GM12878 (cell line): ENCODE measurements around the gene ISCA2. TPM values are rescaled to one million over a fixed set of nuclear protein-coding genes. Genes with fewer than 3 reads are reported as not detected.

Experiments used
- ATAC-seq: fragments of 200-7000 bp; cut with Tn5 transposase; 3 replicates; pipeline ENCODE4 v1.9.1; 2020; ENCODE audit warnings: mild to moderate bottlenecking, moderate library complexity
- BruUV-seq: library from RNA; stranded (reverse); fragments of 400-500 nt; replicated peaks from 2 replicates; lab custom pipeline; 2021; lab: Mats Ljungman, UMichigan
- CTCF ChIA-PET: fragments of 300-600 bp; sonication (Branson Sonifier 250); formaldehyde crosslinking; extraction: SDS; loops from one replicate; lab custom pipeline; 2021; ENCODE audit warnings: inconsistent platforms; lab: Yijun Ruan, JAX
- POLR2A ChIA-PET: fragments of 350-600 bp; formaldehyde crosslinking; extraction: SDS; loops from one replicate; lab custom pipeline; 2021; ENCODE audit warnings: inconsistent platforms; lab: Charles Lee
- RAD21 ChIA-PET: fragments of 300-600 bp; sonication (Branson Sonifier 250); formaldehyde crosslinking; loops from one replicate; lab custom pipeline; 2023; ENCODE audit warnings: antibody characterized with exemption; ENCODE audit not compliant: unreplicated experiment; lab: Charles Lee
- SMC1A ChIA-PET: fragments of 300-600 bp; sonication (Branson Sonifier 250); formaldehyde crosslinking; loops from one replicate; lab custom pipeline; 2023; ENCODE audit not compliant: unreplicated experiment, uncharacterized antibody; lab: Charles Lee
- DNase-seq: peaks from one replicate; pipeline ENCODE4 v3.0.0-alpha.2; 2011; ENCODE audit warnings: low read depth, low spot score
- FAIRE-seq: peaks from 3 replicates; lab custom pipeline; 2011; peaks lifted over from hg19 to GRCh38; lab: Jason Lieb, UNC
- H2AFZ ChIP-seq: 2 replicates; pipeline ENCODE4 v1.6.0; 2011; ENCODE audit warnings: low read depth, low read length, control low read depth; ENCODE audit not compliant: control insufficient read depth
- H3K27ac ChIP-seq: 2 replicates; pipeline ENCODE4 v1.5.1; 2011; ENCODE audit warnings: control low read depth; ENCODE audit not compliant: control insufficient read depth, insufficient read depth
- H3K27me3 ChIP-seq, 2 experiments: replicated peaks in 1 of 2; 2 replicates each; pipeline versions ENCODE4 v1.6.0 to v1.6.1; 2011; ENCODE audit warnings: low read length in 1 of 2; ENCODE audit not compliant: control insufficient read depth in 2 of 2, insufficient read depth in 2 of 2
- H3K36me3 ChIP-seq, 2 experiments: 2 replicates each; pipeline ENCODE4 v1.5.1; 2011; ENCODE audit warnings: low read length in 1 of 2; ENCODE audit not compliant: control insufficient read depth in 2 of 2, insufficient read depth in 2 of 2
- H3K4me1 ChIP-seq: 2 replicates; pipeline ENCODE4 v1.6.1; 2011; ENCODE audit warnings: mild to moderate bottlenecking, low read length, moderate library complexity, mixed read lengths; ENCODE audit not compliant: control insufficient read depth, insufficient read depth
- H3K4me2 ChIP-seq: 2 replicates; pipeline ENCODE4 v1.6.0; 2011; ENCODE audit warnings: control low read depth; ENCODE audit not compliant: control insufficient read depth, insufficient read depth
- H3K4me3 ChIP-seq: fragments of 200-600 bp; sonication (generic); 2 replicates; pipeline ENCODE4 v1.5.1; 2016
- H3K79me2 ChIP-seq: 2 replicates; pipeline ENCODE4 v1.6.0; 2011; ENCODE audit warnings: low read length; ENCODE audit not compliant: control insufficient read depth, insufficient read depth
- H3K9ac ChIP-seq: 2 replicates; pipeline ENCODE4 v1.8.0; 2011; ENCODE audit warnings: low read length, control low read depth, mixed read lengths; ENCODE audit not compliant: control insufficient read depth, insufficient read depth
- H3K9me3 ChIP-seq: replicated peaks from 3 replicates; pipeline ENCODE4 v1.5.1; 2011; ENCODE audit warnings: mild to moderate bottlenecking, low read length; ENCODE audit not compliant: control insufficient read depth, insufficient read depth
- H4K20me1 ChIP-seq: 2 replicates; pipeline ENCODE4 v1.6.0; 2011; ENCODE audit not compliant: control insufficient read depth, insufficient read depth
- ATF7 ChIP-seq: fragments of 450-650 bp; IDR thresholded peaks from 2 replicates; pipeline ENCODE4 v1.6.1; 2016; ENCODE audit warnings: low read depth, mild to moderate bottlenecking
- STAT3 ChIP-seq: IDR thresholded peaks from 2 replicates; pipeline ENCODE4 v1.6.1; 2011; ENCODE audit warnings: low read depth, low read length, improper control_type of control experiment
- WGBS: methylation state at CpG from one replicate; pipeline ENCODE4 v1.1.6; 2016; ENCODE audit warnings: low lambda C conversion rate; ENCODE audit not compliant: insufficient replicate concordance, insufficient coverage; ENCODE audit errors: missing lambda C conversion rate; 5-methylcytosine and 5-hydroxymethylcytosine counted together
- in situ Hi-C: fragments of 300-500 bp; cut with MboI; formaldehyde crosslinking; loops from 9 replicates; pipeline ENCODE4 v1.14.3; 2018; ENCODE audit warnings: mixed read lengths
- intact Hi-C: fragments of 100-400 bp; cut with micrococcal nuclease; formaldehyde crosslinking; loops from one replicate; pipeline ENCODE4 v1.14.2; 2022; ENCODE audit not compliant: unreplicated experiment
- polyA plus RNA-seq, 11 experiments: library from polyadenylated mRNA; depleted of rRNA in 4 of 11; unstranded in 6 of 11; stranded (reverse) in 5 of 11; fragments of >200 nt; fragmentation: Nextera tagmentation in 4 of 11; fragmentation: Illumina TruSeq in 1 of 11; extraction: Ambion mirVana in 4 of 11; extraction: Trizol in 1 of 11; gene quantifications; 1 replicate in 1 of 11; 2 replicates in 10 of 11; pipeline versions ENCODE4 v1.2.1 to v1.2.3, GENCODE V29; 2011 to 2016; ENCODE audit warnings: inconsistent platforms in 2 of 11, missing spikeins in 2 of 11, low read depth in 1 of 11
- total RNA-seq, 4 experiments: library from RNA; depleted of rRNA in 3 of 4; stranded (reverse); fragments of >200 nt in 3 of 4; fragmentation: Illumina TruSeq in 1 of 4; extraction: Trizol in 1 of 4; gene quantifications; 2 replicates each; pipeline versions ENCODE4 v1.2.1 to v1.2.3, GENCODE V29; 2013 to 2021
- TF ChIP-seq, protein P1 (sequence below): fragments of 450-650 bp; IDR thresholded peaks from 2 replicates; pipeline ENCODE4 v1.6.1; 2017; ENCODE audit warnings: borderline replicate concordance
- TF ChIP-seq, protein P2 (sequence below): IDR thresholded peaks from 2 replicates; pipeline ENCODE4 v1.6.1; 2012; ENCODE audit warnings: improper control_type of control experiment, low read depth, low read length; ENCODE audit not compliant: insufficient replicate concordance

ISCA2 gene
- total and polyA plus RNA-seq, 10 of the 15 experiments (the other 5 are each of a cell fraction or from before 2014, with no cell fraction given), result 7.5 to 116 (median 32.5) TPM

DNA sequence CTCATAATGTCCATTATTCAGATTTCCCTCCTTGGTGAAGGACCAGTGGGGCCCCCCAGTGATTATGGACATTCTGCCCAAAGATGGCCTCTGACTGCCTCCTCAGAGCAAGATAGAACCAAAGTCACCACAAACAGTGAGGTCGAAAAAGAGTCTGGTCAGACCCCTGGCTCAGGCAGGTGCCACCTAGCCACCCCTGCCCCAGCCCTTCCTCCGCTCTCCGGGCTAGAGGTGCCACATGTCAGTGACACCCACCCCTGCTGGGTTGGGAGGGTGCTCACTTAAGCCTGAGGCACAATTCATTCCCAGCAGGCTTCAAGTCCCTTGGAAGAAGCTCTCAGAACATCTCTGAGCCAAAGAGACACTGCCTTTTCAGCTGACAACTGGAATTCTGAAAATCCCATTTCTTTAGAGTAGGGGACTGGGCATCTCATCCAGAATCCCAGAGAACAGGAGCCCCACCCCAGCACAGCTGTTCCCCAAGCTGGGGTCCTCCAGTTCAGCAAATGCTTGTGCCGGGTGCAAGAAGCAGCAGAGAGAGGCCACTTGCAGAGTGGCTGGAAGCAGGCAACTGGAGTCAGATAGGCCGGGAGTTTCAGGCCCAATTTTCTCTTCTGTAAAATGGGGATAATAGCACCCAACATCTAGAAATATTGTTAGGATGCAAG is 50.3 kb downstream of the ISCA2 start:
- FAIRE-seq (no peak), DNase-seq (no peak), ATAC-seq (no peak)
- WGBS, result 25% methylated on average over 5 of the region's 5 CpGs
- Histone ChIP-seq H3K27ac (no peak overlapping the region), H4K20me1 (no peaks in the 10 kb centered on the region), H3K27me3 (peaks cover 2% of the 10 kb centered on the region in 2 experiments; a peak in 3 of 4 replicates), H3K9ac (no peak overlapping the region), H2AFZ (no peak overlapping the region), H3K4me2 (no peak overlapping the region), H3K36me3 (no peaks in the 10 kb centered on the region), H3K4me1 (no peaks in the 10 kb centered on the region), H3K79me2 (no peaks in the 10 kb centered on the region), H3K4me3 (no peak overlapping the region), H3K9me3 (no peaks in the 10 kb centered on the region)
- ChIA-PET SMC1A (no interaction called here), RAD21 (no interaction called here), POLR2A (no interaction called here), CTCF (no interaction called here)
- TF ChIP-seq ATF7 (no peak), STAT3 (no peak)
- TF ChIP-seq, protein P1, sequence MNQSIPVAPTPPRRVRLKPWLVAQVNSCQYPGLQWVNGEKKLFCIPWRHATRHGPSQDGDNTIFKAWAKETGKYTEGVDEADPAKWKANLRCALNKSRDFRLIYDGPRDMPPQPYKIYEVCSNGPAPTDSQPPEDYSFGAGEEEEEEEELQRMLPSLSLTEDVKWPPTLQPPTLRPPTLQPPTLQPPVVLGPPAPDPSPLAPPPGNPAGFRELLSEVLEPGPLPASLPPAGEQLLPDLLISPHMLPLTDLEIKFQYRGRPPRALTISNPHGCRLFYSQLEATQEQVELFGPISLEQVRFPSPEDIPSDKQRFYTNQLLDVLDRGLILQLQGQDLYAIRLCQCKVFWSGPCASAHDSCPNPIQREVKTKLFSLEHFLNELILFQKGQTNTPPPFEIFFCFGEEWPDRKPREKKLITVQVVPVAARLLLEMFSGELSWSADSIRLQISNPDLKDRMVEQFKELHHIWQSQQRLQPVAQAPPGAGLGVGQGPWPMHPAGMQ, result no peak
- TF ChIP-seq, protein P2, sequence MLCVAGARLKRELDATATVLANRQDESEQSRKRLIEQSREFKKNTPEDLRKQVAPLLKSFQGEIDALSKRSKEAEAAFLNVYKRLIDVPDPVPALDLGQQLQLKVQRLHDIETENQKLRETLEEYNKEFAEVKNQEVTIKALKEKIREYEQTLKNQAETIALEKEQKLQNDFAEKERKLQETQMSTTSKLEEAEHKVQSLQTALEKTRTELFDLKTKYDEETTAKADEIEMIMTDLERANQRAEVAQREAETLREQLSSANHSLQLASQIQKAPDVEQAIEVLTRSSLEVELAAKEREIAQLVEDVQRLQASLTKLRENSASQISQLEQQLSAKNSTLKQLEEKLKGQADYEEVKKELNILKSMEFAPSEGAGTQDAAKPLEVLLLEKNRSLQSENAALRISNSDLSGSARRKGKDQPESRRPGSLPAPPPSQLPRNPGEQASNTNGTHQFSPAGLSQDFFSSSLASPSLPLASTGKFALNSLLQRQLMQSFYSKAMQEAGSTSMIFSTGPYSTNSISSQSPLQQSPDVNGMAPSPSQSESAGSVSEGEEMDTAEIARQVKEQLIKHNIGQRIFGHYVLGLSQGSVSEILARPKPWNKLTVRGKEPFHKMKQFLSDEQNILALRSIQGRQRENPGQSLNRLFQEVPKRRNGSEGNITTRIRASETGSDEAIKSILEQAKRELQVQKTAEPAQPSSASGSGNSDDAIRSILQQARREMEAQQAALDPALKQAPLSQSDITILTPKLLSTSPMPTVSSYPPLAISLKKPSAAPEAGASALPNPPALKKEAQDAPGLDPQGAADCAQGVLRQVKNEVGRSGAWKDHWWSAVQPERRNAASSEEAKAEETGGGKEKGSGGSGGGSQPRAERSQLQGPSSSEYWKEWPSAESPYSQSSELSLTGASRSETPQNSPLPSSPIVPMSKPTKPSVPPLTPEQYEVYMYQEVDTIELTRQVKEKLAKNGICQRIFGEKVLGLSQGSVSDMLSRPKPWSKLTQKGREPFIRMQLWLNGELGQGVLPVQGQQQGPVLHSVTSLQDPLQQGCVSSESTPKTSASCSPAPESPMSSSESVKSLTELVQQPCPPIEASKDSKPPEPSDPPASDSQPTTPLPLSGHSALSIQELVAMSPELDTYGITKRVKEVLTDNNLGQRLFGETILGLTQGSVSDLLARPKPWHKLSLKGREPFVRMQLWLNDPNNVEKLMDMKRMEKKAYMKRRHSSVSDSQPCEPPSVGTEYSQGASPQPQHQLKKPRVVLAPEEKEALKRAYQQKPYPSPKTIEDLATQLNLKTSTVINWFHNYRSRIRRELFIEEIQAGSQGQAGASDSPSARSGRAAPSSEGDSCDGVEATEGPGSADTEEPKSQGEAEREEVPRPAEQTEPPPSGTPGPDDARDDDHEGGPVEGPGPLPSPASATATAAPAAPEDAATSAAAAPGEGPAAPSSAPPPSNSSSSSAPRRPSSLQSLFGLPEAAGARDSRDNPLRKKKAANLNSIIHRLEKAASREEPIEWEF, result no peak
- BruUV-seq, result no TSS peak
- in situ Hi-C loops (no loop called here), intact Hi-C loops (no loop called here)
